SK-N-SH treated with all-trans-retinoic acid at 6 μM for 48 hours (cell line): ENCODE measurements around the gene ATP11A.

Experiments
- ATAC-seq: fragments of 200-7000 bp; cut with Tn5 transposase; 3 replicates; pipeline ENCODE4 v1.9.1; 2020; ENCODE audit warnings: mild to moderate bottlenecking, moderate library complexity
- ARNTL ChIP-seq: fragments of 450-650 bp; formaldehyde crosslinking; IDR thresholded peaks from 2 replicates; pipeline ENCODE4 v1.5.0; 2020; ENCODE audit warnings: low read depth, mild to moderate bottlenecking, moderate library complexity, borderline replicate concordance
- CSDC2 ChIP-seq: fragments of 250-450 bp; sonication (Bioruptor Pico); IDR thresholded peaks from 2 replicates; pipeline ENCODE4 v1.5.0; 2020; ENCODE audit warnings: mild to moderate bottlenecking, moderate library complexity
- ESRRG ChIP-seq: fragments of 250-450 bp; sonication (Bioruptor Pico); IDR thresholded peaks from 2 replicates; pipeline ENCODE4 v1.6.1; 2021; ENCODE audit warnings: mild to moderate bottlenecking
- GLIS3 ChIP-seq: fragments of 250-450 bp; sonication (Bioruptor Pico); IDR thresholded peaks from 2 replicates; pipeline ENCODE4 v1.5.0; 2020; ENCODE audit warnings: mild to moderate bottlenecking, moderate library complexity
- ISL1 ChIP-seq: fragments of 250-450 bp; sonication (Bioruptor Pico); IDR thresholded peaks from 2 replicates; pipeline ENCODE4 v2.1.2; 2022; ENCODE audit warnings: mild to moderate bottlenecking, moderate library complexity
- POU6F1 ChIP-seq: fragments of 250-450 bp; sonication (Bioruptor Pico); IDR thresholded peaks from 2 replicates; pipeline ENCODE4 v1.8.0; 2021; ENCODE audit warnings: low read depth, mild to moderate bottlenecking, moderate library complexity, borderline replicate concordance
- PPARA ChIP-seq: fragments of 250-450 bp; sonication (Bioruptor Pico); IDR thresholded peaks from 2 replicates; pipeline ENCODE4 v1.5.0; 2020; ENCODE audit warnings: mild to moderate bottlenecking, borderline replicate concordance
- RARB ChIP-seq: fragments of 250-450 bp; sonication (Bioruptor Pico); IDR thresholded peaks from 2 replicates; pipeline ENCODE4 v1.8.0; 2021; ENCODE audit warnings: mild to moderate bottlenecking, moderate library complexity
- SNAI2 ChIP-seq: fragments of 250-450 bp; sonication (Bioruptor Pico); IDR thresholded peaks from 2 replicates; pipeline ENCODE4 v1.5.0; 2020; ENCODE audit warnings: mild to moderate bottlenecking, moderate library complexity
- TOX ChIP-seq: fragments of 250-450 bp; sonication (Bioruptor Pico); IDR thresholded peaks from 2 replicates; pipeline ENCODE4 v1.8.0; 2021; ENCODE audit warnings: mild to moderate bottlenecking, moderate library complexity, borderline replicate concordance
- TSHZ2 ChIP-seq: fragments of 250-450 bp; sonication (Bioruptor Pico); IDR thresholded peaks from 2 replicates; pipeline ENCODE4 v1.5.0; 2020; ENCODE audit warnings: mild to moderate bottlenecking, moderate library complexity
- ZC3H10 ChIP-seq: fragments of 250-450 bp; sonication (Bioruptor Pico); IDR thresholded peaks from 2 replicates; pipeline ENCODE4 v1.5.1; 2021; ENCODE audit warnings: mild to moderate bottlenecking, moderate library complexity
- ZFP3 ChIP-seq: fragments of 250-450 bp; sonication (Bioruptor Pico); IDR thresholded peaks from 2 replicates; pipeline ENCODE4 v1.5.0; 2020; ENCODE audit warnings: mild to moderate bottlenecking, moderate library complexity
- ZFP30 ChIP-seq: fragments of 450-650 bp; formaldehyde crosslinking; IDR thresholded peaks from 2 replicates; pipeline ENCODE4 v1.5.0; 2022; ENCODE audit warnings: mild to moderate bottlenecking, moderate library complexity
- ZNF565 ChIP-seq: fragments of 450-650 bp; formaldehyde crosslinking; conservative IDR thresholded peaks from 2 replicates; pipeline ENCODE4 v1.5.0; 2020; ENCODE audit warnings: low read depth, mild to moderate bottlenecking, moderate library complexity
- ZNF70 ChIP-seq: fragments of 450-650 bp; formaldehyde crosslinking; IDR thresholded peaks from 2 replicates; pipeline ENCODE4 v1.5.0; 2020; ENCODE audit warnings: mild to moderate bottlenecking, moderate library complexity
- ZNF8 ChIP-seq: fragments of 450-650 bp; formaldehyde crosslinking; IDR thresholded peaks from 2 replicates; pipeline ENCODE4 v1.5.0; 2020; ENCODE audit warnings: mild to moderate bottlenecking, moderate library complexity
- TF ChIP-seq, protein P1 (sequence below): fragments of 250-450 bp; sonication (Bioruptor Pico); IDR thresholded peaks from 2 replicates; pipeline ENCODE4 v1.8.0; 2020; ENCODE audit warnings: mild to moderate bottlenecking, moderate library complexity, borderline replicate concordance
- TF ChIP-seq, protein P2 (sequence below): fragments of 250-450 bp; sonication (Bioruptor Pico); IDR thresholded peaks from 2 replicates; pipeline ENCODE4 v1.5.1; 2020; ENCODE audit warnings: low read depth, mild to moderate bottlenecking, moderate library complexity
- TF ChIP-seq, protein P3 (sequence below): fragments of 250-450 bp; sonication (Bioruptor Pico); IDR thresholded peaks from 2 replicates; pipeline ENCODE4 v1.5.1; 2021; ENCODE audit warnings: mild to moderate bottlenecking, moderate library complexity

Gene ATP11A

GRCh38 chr13:112771139-112771876 lies 81.5 kb downstream of the ATP11A start (continued):
- TF ChIP-seq, protein P1, sequence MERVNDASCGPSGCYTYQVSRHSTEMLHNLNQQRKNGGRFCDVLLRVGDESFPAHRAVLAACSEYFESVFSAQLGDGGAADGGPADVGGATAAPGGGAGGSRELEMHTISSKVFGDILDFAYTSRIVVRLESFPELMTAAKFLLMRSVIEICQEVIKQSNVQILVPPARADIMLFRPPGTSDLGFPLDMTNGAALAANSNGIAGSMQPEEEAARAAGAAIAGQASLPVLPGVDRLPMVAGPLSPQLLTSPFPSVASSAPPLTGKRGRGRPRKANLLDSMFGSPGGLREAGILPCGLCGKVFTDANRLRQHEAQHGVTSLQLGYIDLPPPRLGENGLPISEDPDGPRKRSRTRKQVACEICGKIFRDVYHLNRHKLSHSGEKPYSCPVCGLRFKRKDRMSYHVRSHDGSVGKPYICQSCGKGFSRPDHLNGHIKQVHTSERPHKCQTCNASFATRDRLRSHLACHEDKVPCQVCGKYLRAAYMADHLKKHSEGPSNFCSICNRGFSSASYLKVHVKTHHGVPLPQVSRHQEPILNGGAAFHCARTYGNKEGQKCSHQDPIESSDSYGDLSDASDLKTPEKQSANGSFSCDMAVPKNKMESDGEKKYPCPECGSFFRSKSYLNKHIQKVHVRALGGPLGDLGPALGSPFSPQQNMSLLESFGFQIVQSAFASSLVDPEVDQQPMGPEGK (CRISPR knock-in tag), result no peak
- TF ChIP-seq ISL1 (CRISPR knock-in tag), result no peak
- TF ChIP-seq ZNF565 (CRISPR knock-in tag), result no peak
- no peak for TF ChIP-seq ZC3H10
- no peak for TF ChIP-seq GLIS3 (CRISPR knock-in tag)
- no peak for TF ChIP-seq ZNF8 (CRISPR knock-in tag)
- TF ChIP-seq ARNTL, result no peak
- no peak for TF ChIP-seq ESRRG (CRISPR knock-in tag)
- TF ChIP-seq, all 23 proteins: peak for 0

DNA sequence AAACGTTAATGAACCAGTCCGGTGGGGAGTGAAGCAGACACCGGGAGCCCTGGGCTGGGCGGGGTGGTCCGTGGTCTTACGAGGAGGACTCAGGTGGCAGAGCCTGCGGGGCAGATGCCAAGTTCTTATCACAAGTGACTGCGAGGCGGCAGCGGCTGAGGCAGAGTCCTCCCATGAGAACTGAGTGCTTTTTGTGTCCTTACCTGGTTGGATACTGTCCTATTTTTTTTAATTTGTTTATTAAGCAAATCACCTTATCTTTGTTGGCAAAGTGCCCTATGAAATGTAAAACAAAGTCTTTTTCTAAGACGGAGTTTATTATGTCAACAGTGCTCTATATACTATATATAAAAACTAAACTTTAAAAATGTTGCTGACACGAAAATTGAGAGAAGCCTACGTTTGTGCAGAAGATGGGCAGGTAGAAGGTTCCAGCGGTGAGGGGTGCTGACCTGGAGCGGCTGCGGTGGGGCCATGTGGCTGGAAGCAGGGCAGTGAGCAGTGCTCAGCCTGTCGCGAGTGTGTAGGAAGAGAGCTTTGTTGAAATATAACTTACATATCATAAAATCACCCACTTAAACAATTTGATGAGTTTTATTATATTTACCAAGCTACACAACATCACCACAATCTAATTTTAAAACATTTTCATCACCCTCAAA lies 82.2 kb downstream of the ATP11A start:
- TF ChIP-seq ISL1 (CRISPR knock-in tag) (no peak), CSDC2 (no peak), ZC3H10 (no peak), ZNF565 (CRISPR knock-in tag) (no peak), TOX (no peak), RARB (no peak), ESRRG (CRISPR knock-in tag) (no peak), GLIS3 (CRISPR knock-in tag) (no peak), TSHZ2 (CRISPR knock-in tag) (no peak), ZNF70 (CRISPR knock-in tag) (no peak), ARNTL (no peak), PPARA (CRISPR knock-in tag) (no peak), ZNF8 (CRISPR knock-in tag) (no peak), ZFP3 (CRISPR knock-in tag) (no peak), SNAI2 (CRISPR knock-in tag) (no peak), ZFP30 (CRISPR knock-in tag) (no peak), POU6F1 (CRISPR knock-in tag) (no peak)
- TF ChIP-seq, protein P2, sequence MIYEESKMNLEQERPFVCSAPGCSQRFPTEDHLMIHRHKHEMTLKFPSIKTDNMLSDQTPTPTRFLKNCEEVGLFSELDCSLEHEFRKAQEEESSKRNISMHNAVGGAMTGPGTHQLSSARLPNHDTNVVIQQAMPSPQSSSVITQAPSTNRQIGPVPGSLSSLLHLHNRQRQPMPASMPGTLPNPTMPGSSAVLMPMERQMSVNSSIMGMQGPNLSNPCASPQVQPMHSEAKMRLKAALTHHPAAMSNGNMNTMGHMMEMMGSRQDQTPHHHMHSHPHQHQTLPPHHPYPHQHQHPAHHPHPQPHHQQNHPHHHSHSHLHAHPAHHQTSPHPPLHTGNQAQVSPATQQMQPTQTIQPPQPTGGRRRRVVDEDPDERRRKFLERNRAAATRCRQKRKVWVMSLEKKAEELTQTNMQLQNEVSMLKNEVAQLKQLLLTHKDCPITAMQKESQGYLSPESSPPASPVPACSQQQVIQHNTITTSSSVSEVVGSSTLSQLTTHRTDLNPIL (CRISPR knock-in tag), result no peak
- TF ChIP-seq, protein P3, sequence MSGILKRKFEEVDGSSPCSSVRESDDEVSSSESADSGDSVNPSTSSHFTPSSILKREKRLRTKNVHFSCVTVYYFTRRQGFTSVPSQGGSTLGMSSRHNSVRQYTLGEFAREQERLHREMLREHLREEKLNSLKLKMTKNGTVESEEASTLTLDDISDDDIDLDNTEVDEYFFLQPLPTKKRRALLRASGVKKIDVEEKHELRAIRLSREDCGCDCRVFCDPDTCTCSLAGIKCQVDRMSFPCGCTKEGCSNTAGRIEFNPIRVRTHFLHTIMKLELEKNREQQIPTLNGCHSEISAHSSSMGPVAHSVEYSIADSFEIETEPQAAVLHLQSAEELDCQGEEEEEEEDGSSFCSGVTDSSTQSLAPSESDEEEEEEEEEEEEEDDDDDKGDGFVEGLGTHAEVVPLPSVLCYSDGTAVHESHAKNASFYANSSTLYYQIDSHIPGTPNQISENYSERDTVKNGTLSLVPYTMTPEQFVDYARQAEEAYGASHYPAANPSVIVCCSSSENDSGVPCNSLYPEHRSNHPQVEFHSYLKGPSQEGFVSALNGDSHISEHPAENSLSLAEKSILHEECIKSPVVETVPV (CRISPR knock-in tag), result no peak
- TF ChIP-seq, protein P1 (CRISPR knock-in tag), result no peak
- no peak for ATAC-seq
